Stimulated activated CD8-positive, alpha-beta memory T cell treated with anti-CD3 and anti-CD28 coated beads, Interleukin-2, amount 100 ng/mL, for 1 hour (primary cell): Measurements from ENCODE around the gene LAMA3.
"Not testable (repeated sequence)": the region's sequence is repeated elsewhere in the genome, so short reads cannot be mapped to it uniquely, and the experiment has no call there.

ENCODE experiments used
- DNase-seq, 2 donors: peaks; one replicate each; pipeline ENCODE4 v3.0.0-alpha.2; 2020; ENCODE audit warnings: low read depth in 2 of 2

Gene LAMA3

GRCh38 chr18:23704806-23705205 is 15.6 kb downstream of the LAMA3 start:
- no peak for DNase-seq

DNA sequence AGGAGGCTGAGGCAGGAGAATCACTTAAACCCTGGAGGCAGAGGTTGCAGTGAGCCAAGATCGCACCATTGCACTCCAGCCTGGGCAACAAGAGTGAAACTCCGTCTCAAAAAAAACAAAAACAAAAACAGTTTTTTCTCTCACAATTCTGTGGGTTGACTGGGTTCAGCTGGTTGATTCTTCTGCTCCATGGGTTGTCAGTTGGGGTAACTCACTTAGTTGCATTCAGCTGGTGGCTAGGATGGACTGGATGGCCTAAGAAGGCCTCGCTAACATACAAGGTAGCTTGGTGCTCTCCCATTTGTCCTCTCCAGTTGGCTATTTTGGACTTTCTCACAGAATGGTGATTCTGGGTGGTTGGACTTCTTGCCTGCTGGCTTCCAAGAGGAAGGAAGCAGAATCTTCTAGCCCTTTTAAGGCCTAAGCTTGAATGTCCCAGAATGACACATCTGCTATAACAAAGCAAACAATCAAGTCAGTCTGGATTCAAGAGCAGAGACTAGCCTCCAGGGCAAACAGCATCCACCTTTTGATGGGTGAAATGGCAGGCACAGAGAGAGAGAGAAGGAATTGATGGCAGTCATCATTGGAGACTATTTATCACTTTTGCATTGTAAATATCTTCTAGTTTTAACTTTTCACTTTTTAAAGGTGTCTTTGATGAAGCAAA is 17.9 kb downstream of the LAMA3 start:
- no peak for DNase-seq

DNA sequence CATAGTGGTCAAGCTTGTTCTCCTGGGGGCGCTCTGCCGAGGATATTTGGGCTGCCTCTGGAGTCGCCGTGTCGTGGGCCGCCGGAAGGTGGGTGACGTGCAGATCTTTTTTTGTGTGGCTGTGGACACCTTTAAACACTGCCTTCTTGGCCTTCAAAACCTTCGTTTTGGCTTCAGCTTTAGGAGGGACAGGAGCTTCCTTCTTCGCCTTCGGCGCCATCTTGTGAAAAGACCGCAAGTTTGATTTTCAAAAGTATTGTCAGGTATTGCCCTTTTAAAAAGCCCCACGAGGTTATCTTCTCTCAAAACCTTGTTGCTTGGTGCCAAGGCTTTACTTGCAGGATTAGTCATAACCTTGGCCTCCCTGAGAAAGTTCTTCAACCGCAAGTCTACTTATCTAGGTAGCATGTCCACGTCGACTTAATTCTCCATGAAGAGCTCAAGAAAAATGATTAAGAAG is 20.8 kb downstream of the LAMA3 start:
- DNase-seq: no peak

DNA sequence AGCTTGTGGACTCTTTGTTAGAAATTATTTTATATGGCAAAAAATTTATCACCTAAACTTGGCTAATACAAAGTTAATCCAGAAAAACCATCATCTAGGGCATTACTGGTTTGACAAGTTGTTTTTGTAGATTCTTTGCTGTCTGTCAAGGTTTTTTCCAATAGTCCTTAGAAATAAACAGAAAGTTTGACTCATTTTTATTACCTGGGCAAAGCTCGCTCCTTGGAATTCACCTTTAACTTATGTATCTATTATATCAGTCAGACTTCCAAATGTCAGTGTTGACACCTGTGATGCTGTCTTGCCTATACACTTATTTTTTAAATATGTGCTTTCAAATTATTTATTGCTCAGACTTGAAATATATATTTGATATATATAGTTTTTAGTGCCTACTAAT is 21.7 kb downstream of the LAMA3 start:
- DNase-seq: no peak

DNA sequence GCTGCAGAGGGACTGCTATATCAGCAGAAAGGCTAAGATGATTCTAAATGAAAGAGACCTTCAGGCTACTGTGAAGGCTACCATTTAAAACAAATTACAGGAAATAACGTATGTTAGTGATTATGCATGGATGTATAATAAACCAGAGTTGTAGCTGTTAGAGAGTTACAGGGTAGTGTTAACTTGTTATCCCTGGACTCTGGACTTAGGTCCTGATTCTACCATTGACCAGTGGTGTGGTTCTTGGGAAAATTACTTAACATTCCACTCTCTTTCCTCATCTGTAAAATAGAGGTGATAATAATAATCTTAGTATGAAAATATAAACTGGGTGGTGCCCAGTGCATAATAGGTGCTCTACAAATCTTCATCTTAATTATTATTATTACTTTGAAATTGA is 22.2 kb downstream of the LAMA3 start:
- no peak for DNase-seq

DNA sequence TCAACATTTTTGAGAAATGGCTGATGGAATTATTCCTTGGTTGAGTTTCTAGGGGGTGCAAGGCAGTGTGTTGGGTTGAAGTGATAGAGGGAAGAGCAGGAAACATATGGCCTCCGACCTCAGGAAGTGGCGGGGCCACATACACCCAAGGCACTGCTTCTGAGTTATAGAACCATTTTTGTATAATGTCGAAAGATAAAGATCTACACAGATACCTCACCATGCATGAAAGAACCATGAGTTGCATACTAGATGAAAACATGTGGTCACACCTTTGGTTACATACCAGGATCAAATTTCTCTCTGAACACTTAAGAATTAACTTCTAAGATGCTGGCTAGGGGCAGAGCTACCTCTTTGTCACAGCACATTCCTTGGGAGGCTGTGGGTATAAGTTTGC is 23.2 kb downstream of the LAMA3 start:
- no peak for DNase-seq

DNA sequence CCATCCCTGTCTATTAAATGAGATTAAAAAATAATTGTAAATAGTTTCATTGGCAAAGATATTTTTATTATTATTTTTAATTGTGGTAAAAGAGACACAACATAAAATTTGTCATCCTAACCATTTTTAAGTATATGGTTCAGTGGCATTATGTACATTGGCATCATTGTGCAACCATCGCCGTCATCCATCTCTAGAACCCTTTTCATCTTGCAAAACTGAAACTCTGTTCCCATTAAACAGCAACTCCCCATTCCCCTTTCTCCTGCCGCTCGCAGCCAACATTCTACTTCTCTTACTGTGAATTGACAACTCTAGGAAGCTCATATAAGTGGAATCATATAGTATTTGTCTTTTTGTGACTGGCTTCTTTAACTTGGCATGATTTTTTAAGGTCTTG is 25.3 kb downstream of the LAMA3 start:
- DNase-seq: no peak

GRCh38 chr18:23716079-23716478 is 26.8 kb downstream of the LAMA3 start:
- not testable (repeated sequence) for DNase-seq

DNA sequence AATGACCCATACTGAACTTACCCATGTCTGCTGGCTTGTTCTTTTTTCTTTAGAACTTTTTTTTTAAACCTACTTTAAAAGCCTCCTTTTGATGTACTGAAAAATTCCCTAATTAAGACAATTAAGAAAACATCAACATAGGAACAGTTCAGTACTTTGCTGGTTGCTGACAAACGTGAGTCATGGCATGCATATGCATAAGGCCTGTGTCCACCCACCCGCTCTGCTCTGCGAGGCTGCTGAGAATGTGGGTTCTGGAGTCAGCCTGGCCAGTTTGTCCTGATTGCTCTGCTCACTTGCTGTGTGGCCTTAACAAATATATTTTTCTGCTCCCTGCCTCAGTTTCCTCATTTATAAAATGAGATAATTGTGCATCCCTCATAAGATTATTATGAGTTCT is 27.3 kb downstream of the LAMA3 start:
- no peak for DNase-seq

- DNase-seq: no peak
These were observed 27.7 kb downstream of the LAMA3 start for GRCh38 chr18:23716966-23717365.

DNA sequence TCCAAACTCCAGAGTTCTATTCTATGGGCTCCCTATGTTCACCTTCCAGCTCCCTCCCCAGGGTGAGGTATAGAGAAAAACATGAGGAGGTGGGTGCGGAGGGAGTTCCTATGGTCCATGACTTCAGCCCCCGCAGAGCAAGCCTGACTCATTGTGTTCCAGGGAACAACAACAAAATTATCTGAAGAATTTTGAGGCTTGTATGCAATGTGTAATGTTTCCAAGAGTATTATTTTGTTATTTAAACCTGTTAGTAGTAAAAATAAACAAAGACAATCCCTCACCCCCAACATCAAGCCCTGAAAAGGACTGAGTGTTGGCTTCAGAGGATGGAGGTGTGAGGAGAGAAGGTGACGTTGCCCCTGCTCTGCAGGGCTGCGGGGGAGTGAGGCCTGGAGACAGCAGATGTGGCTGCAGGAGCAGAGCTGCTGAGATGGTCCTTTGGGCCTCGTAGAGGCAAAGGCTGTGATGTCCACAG is 29.0 kb downstream of the LAMA3 start:
- DNase-seq: no peak

DNA sequence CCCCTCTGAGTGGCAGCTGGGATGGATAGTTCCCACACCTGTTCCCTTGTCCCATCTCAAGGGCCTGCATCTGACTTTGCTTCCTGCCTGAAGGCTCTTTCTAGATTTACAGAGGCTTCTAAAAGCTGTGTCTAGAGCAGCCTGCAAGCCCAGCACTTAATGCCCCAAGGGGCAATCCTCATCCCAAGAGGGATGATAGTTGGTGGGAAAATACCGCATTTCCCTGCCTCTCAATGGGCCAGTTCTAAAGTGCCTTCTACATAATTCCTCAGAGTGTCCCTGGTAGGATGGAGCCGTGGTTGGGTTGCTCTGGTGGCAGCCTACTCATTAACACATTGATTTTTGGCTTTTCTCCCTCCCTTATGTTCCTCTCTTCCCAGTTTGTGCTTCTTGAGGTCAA is 29.5 kb downstream of the LAMA3 start:
- no peak for DNase-seq

DNA sequence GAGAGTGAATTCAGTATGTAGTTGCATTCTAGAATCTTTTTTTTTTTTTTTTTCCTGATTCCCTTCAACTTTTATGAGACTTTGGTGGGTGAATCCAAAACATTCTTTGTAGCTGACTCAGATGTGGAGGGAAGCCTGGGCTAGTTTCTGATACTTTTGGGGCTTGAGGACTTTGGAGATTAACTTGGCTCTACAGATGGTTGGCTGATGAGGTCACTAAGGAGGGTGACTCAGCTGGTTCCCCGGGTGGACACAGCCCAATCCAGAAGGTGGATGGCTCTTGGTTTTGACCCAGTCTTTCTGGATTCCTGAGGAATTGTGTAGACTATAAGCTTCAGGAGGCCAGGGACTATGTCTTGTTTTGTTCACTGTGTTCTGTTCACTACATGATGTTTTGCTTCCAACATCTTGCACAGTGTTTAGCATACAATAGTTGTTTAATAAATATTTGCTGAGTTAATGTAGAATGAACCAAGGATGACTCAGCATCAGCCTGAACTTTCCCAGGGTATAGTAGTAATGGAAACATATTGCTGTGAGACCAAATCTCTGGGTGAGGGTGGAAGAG is 30.5 kb downstream of the LAMA3 start:
- no peak for DNase-seq

- no peak for DNase-seq
These were observed 32.6 kb downstream of the LAMA3 start for GRCh38 chr18:23721696-23722480.

GRCh38 chr18:23722646-23723045 is 33.4 kb downstream of the LAMA3 start:
- no peak for DNase-seq

GRCh38 chr18:23723121-23723520 is 33.9 kb downstream of the LAMA3 start:
- DNase-seq: no peak

DNA sequence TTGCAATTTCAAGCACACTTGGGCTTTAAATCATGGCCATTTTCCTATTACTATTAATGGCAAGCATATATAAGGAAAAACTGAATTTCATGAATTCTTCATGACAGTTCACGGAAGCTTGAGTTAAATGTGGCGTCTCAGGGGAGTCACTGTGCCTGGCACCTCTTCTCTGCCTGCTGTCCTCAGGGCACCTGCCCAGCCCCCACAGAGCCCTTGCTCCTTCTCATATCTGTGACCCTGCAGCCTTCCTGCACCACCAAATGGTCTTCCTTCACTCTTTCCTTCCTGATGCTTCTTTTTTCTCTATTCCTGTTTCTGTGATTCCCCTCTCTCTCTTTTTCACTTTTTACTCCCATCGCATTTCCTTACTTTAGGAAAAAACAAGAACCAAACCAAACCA is 35.4 kb downstream of the LAMA3 start:
- DNase-seq: no peak

GRCh38 chr18:23725351-23725750 is 36.1 kb downstream of the LAMA3 start:
- no peak for DNase-seq

DNA sequence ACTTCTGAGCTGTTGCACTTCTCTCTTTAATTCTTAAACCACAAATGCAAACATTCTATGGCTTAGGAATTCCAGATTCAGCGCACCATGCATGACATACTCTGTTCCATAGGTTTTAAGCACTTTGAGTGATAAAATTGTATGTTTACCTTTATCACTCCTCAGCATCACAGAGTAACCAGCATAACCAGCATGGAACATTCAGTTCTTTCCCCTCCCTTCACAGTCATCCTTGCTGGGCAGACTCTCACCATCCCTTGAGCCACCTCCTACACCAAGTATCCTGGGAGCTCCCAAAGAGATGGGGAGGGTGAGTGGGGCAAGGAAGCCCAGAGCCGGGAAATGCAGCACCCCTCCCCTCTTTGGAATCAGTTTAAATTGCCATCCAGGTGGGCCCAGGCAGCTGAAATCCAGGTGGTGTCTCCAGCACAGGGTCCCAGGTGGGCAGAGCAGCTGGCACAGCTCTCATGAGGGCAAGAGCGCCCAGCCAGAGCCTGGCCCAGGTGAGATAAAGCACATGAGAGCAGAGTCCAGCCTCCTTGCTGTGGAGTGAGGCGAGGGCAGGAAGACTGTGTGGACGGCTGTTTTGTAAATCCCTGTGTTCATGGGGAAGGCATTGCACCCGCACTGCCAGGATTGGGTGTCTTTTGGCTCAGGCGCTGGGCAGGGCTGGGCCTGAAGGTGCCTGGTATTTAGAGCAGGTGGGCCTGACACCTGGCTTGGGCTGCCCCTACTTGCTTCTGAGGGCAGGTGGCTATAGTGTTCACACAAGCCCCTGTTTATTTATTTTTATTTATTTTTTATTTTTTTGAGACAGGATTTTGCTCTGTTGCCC is 36.8 kb downstream of the LAMA3 start:
- no peak for DNase-seq

GRCh38 chr18:23727707-23728493 is 38.6 kb downstream of the LAMA3 start:
- DNase-seq: no peak

DNA sequence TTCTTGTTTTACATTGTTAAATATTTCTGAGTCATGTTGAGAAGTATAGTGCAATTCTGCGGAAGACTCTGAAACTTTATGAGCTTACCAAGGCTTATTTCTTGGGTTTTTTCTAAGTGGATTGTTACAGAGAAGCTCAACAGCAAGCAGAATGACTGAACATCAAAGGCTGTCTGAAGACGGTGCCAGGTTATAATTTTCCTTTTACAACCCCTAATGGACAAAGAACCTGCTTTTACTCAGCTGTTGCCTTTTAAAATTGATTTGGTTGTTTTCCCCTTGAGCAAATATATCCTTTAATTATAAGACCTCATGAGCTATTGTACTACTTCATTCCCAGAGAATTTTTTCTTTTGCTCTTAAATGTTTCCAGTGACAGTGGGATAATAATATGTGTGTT is 41.6 kb downstream of the LAMA3 start:
- no peak for DNase-seq
